ENCODE results near the gene EFNB1.

Gene EFNB1

DNA sequence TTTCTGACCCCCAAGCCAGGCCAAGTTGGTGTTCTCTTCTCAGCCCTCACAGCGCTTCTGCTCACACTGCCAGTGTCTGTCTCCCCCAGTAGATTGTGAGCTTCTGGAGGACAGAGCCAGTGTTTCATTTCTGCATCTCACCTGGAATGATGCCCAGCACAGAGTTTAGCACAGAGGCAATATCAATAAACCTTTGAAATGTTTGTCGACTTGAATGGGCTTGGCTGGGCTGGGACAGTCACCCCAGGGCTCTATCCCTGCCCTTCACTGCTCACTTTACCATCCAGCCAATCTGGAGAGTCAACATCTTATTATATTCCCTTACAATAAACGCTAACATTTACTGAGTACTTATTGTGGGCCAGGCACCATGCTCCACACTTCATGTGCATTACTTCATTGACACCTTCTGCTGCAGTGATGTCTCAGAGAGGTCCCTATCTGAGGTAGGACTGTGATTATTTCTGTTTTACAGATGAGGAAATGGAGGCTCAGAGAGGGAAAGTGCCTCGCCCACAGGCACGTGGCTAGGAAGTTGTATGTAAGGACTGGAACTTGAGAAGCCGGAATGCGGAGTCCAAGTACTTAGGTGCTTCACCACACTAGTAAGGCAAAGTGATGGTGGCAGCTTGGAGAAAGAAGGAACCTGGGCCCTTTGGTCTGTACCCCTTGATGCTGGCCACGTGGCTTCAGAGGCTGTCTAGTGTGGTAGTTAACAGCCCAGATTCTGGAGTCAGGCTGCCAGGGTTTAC, 19.5 kb downstream of the EFNB1 start:
- Histone ChIP-seq H3K4me1 (ENCODE audit: control insufficient read depth, low read depth, low read length) (peaks cover 2% of the 10 kb centered on the region), H3K79me1 (ENCODE audit: low read length) (no peaks in the 10 kb centered on the region), H3K23ac (ENCODE audit: low read length) (no peak overlapping the region), H4K5ac (ENCODE audit: low read length) (no peak overlapping the region), H3K56ac (ENCODE audit: low read length) (no peak overlapping the region), H3K27ac (ENCODE audit: low read depth, low read length) (no peak overlapping the region), H3K36me3 (ENCODE audit: control insufficient read depth, insufficient read depth, low read length) (no peaks in the 10 kb centered on the region), H2AK5ac (ENCODE audit: low read length) (no peak overlapping the region), H4K8ac (ENCODE audit: low read depth, low read length) (no peak overlapping the region), H3K9ac (ENCODE audit: low read length) (no peak overlapping the region), H2BK15ac (replicated peaks; ENCODE audit: low read depth) (no peak overlapping the region), H3K27me3 (ENCODE audit: insufficient read depth, low read length, poor library complexity) (no peaks in the 10 kb centered on the region), H2BK120ac (ENCODE audit: low read depth, low read length) (no peak overlapping the region), H3K4ac (ENCODE audit: low read depth, low read length) (no peak overlapping the region), H2BK5ac (ENCODE audit: low read length) (no peak overlapping the region), H3K4me3 (ENCODE audit: low read length) (no peak overlapping the region), H3K79me2 (ENCODE audit: control insufficient read depth, insufficient read depth, low read length) (no peaks in the 10 kb centered on the region), H3K4me2 (ENCODE audit: low read length) (no peak overlapping the region), H3K18ac (ENCODE audit: low read length) (no peak overlapping the region)
- DNase-seq: no peak
- no CpG with 5 or more reads among the region's 8 CpGs for WGBS (ENCODE audit: extremely low coverage, insufficient coverage, low lambda C conversion rate)

DNA sequence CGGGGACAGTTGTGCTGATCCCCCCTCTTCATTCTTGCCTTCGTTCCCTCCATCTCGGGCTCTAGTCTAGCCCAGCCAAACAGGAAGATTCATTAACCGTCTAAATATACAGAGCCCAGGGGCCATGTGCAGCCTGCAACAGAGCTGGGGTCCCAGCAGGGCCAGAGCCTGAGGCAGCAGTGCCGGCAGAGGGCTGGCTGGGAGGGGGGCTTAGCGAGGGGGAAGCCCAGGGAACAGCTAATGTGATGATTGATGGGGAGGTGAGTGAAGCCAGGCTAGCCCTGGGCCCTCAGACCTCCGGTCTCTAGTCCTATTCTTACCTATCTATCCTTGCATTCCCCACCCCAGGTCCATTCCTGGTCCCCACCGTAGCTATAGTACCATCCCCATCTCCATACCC, 22.3 kb downstream of the EFNB1 start:
- H3K4me2 ChIP-seq (ENCODE audit: low read length): no peak overlapping the region
- H3K18ac ChIP-seq (ENCODE audit: low read length): no peak overlapping the region
- no peaks in the 10 kb centered on the region for H3K79me1 ChIP-seq (ENCODE audit: low read length)
- no CpG with 5 or more reads among the region's 8 CpGs for WGBS (ENCODE audit: extremely low coverage, insufficient coverage, low lambda C conversion rate)
- H2AK5ac ChIP-seq (ENCODE audit: low read length): no peak overlapping the region
- H3K4me1 ChIP-seq (ENCODE audit: control insufficient read depth, low read depth, low read length): peaks cover 2% of the 10 kb centered on the region
- no peak overlapping the region for H3K4me3 ChIP-seq (ENCODE audit: low read length)
- H4K8ac ChIP-seq (ENCODE audit: low read depth, low read length): no peak overlapping the region
- no peak for DNase-seq
- H3K4ac ChIP-seq (ENCODE audit: low read depth, low read length): no peak overlapping the region
- H3K36me3 ChIP-seq (ENCODE audit: control insufficient read depth, insufficient read depth, low read length): no peaks in the 10 kb centered on the region
- no peaks in the 10 kb centered on the region for H3K27me3 ChIP-seq (ENCODE audit: insufficient read depth, low read length, poor library complexity)
- H2BK15ac ChIP-seq (replicated peaks; ENCODE audit: low read depth): no peak overlapping the region
- H3K27ac ChIP-seq (ENCODE audit: low read depth, low read length): no peak overlapping the region
- H2BK120ac ChIP-seq (ENCODE audit: low read depth, low read length): no peak overlapping the region
- H3K79me2 ChIP-seq (ENCODE audit: control insufficient read depth, insufficient read depth, low read length): no peaks in the 10 kb centered on the region
- H3K23ac ChIP-seq (ENCODE audit: low read length): no peak overlapping the region
- no peak overlapping the region for H3K9ac ChIP-seq (ENCODE audit: low read length)
- no peak overlapping the region for H4K5ac ChIP-seq (ENCODE audit: low read length)
- H3K56ac ChIP-seq (ENCODE audit: low read length): no peak overlapping the region
- H2BK5ac ChIP-seq (ENCODE audit: low read length): no peak overlapping the region

DNA sequence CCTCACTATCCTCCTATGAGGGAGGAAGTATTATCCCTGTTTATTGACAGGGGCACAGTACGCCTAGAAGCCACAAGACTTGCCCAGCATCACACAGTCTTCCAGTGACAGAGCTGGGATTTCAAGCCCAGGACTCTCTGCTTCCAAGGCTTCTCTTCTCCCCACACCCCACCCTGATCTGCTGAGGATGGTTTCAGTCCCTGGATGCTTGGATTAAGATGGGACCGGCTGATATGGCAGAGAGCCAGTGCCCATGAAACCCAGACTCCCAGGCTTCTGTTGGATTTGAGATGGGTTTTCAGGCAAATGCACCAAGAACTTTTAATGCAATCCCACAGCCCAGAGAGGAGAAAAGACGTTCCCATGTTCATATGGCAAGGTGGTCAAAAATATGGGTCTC, 23.2 kb downstream of the EFNB1 start:
- Histone ChIP-seq H3K4me2 (ENCODE audit: low read length) (no peak overlapping the region), H3K9ac (ENCODE audit: low read length) (no peak overlapping the region), H2AK5ac (ENCODE audit: low read length) (no peak overlapping the region), H3K36me3 (ENCODE audit: control insufficient read depth, insufficient read depth, low read length) (no peaks in the 10 kb centered on the region), H2BK120ac (ENCODE audit: low read depth, low read length) (no peak overlapping the region), H3K27ac (ENCODE audit: low read depth, low read length) (no peak overlapping the region), H3K4me3 (ENCODE audit: low read length) (no peak overlapping the region), H3K23ac (ENCODE audit: low read length) (no peak overlapping the region), H4K5ac (ENCODE audit: low read length) (no peak overlapping the region), H4K8ac (ENCODE audit: low read depth, low read length) (no peak overlapping the region), H3K79me1 (ENCODE audit: low read length) (no peaks in the 10 kb centered on the region), H2BK5ac (ENCODE audit: low read length) (no peak overlapping the region), H3K4me1 (ENCODE audit: control insufficient read depth, low read depth, low read length) (no peaks in the 10 kb centered on the region), H3K27me3 (ENCODE audit: insufficient read depth, low read length, poor library complexity) (no peaks in the 10 kb centered on the region), H2BK15ac (replicated peaks; ENCODE audit: low read depth) (no peak overlapping the region), H3K4ac (ENCODE audit: low read depth, low read length) (no peak overlapping the region), H3K56ac (ENCODE audit: low read length) (no peak overlapping the region), H3K18ac (ENCODE audit: low read length) (no peak overlapping the region), H3K79me2 (ENCODE audit: control insufficient read depth, insufficient read depth, low read length) (no peaks in the 10 kb centered on the region)
- no CpG with 5 or more reads among the region's 3 CpGs for WGBS (ENCODE audit: extremely low coverage, insufficient coverage, low lambda C conversion rate)
- DNase-seq: no peak

DNA sequence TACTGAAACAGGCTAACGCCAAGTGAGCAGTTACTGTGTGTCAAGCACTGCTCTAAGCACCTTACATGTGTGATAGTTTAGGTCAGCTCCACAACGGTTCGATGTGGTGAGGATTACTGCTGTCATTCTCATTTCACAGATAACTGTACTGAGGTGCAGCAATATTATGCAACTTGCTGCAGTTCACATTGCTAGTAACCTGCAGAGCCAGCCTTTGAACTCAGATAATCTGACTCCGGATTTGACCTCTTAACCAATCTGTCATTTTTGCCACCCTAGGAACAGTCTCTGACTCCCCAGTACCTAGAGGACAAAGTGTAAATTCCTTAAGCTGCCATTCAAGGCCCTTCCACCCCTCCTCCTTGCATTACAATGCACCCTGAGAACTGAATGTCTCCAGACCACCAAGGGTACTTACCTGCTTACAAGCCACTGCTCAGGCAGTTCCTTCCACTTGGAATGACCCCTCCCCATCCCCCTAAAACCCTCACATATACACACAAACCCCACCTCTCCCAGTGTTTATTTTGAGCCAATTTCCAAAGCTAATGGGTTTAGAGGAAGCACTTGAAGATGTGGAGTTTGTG, 24.9 kb downstream of the EFNB1 start:
- Histone ChIP-seq H2BK15ac (replicated peaks; ENCODE audit: low read depth) (no peak overlapping the region), H3K36me3 (ENCODE audit: control insufficient read depth, insufficient read depth, low read length) (no peaks in the 10 kb centered on the region), H3K79me2 (ENCODE audit: control insufficient read depth, insufficient read depth, low read length) (no peaks in the 10 kb centered on the region), H3K23ac (ENCODE audit: low read length) (no peak overlapping the region), H2AK5ac (ENCODE audit: low read length) (no peak overlapping the region), H3K18ac (ENCODE audit: low read length) (no peak overlapping the region), H3K27ac (ENCODE audit: low read depth, low read length) (no peak overlapping the region), H3K9ac (ENCODE audit: low read length) (no peak overlapping the region), H3K4me1 (ENCODE audit: control insufficient read depth, low read depth, low read length) (no peaks in the 10 kb centered on the region), H3K4ac (ENCODE audit: low read depth, low read length) (no peak overlapping the region), H3K56ac (ENCODE audit: low read length) (no peak overlapping the region), H2BK5ac (ENCODE audit: low read length) (no peak overlapping the region), H3K27me3 (ENCODE audit: insufficient read depth, low read length, poor library complexity) (no peaks in the 10 kb centered on the region), H3K4me2 (ENCODE audit: low read length) (no peak overlapping the region), H2BK120ac (ENCODE audit: low read depth, low read length) (no peak overlapping the region), H4K8ac (ENCODE audit: low read depth, low read length) (no peak overlapping the region), H4K5ac (ENCODE audit: low read length) (no peak overlapping the region), H3K79me1 (ENCODE audit: low read length) (no peaks in the 10 kb centered on the region), H3K4me3 (ENCODE audit: low read length) (no peak overlapping the region)
- DNase-seq: no peak
- WGBS (ENCODE audit: extremely low coverage, insufficient coverage, low lambda C conversion rate): no CpG with 5 or more reads among the region's 4 CpGs

DNA sequence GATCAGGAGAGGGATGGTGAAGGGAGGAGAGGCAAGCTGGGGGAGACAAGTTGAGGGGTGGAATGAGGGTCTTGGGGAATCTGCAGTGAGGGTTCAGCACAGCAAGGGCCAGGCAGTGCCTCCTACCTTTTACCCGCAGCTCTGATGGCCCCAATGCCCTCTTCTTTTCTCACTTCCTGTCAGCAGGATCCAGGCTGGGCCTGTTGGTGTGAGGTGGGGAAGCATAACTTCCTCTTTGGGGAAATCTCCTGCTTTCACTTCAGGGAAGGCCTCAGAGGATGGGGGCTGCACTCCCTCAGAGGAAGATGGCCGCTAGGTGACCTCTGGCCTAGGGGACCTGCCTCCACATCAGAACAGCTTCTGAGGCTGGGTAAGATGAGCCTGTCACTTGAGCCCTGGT, 36.5 kb downstream of the EFNB1 start:
- no peak overlapping the region for H2AK5ac ChIP-seq (ENCODE audit: low read length)
- H2BK5ac ChIP-seq (ENCODE audit: low read length): no peak overlapping the region
- H3K9ac ChIP-seq (ENCODE audit: low read length): no peak overlapping the region
- H4K5ac ChIP-seq (ENCODE audit: low read length): no peak overlapping the region
- H4K8ac ChIP-seq (ENCODE audit: low read depth, low read length): no peak overlapping the region
- no CpG with 5 or more reads among the region's 2 CpGs for WGBS (ENCODE audit: extremely low coverage, insufficient coverage, low lambda C conversion rate)
- H3K79me2 ChIP-seq (ENCODE audit: control insufficient read depth, insufficient read depth, low read length): no peaks in the 10 kb centered on the region
- H2BK15ac ChIP-seq (replicated peaks; ENCODE audit: low read depth): no peak overlapping the region
- H3K56ac ChIP-seq (ENCODE audit: low read length): no peak overlapping the region
- H3K27me3 ChIP-seq (ENCODE audit: insufficient read depth, low read length, poor library complexity): no peaks in the 10 kb centered on the region
- no peak overlapping the region for H3K4me2 ChIP-seq (ENCODE audit: low read length)
- H3K4me1 ChIP-seq (ENCODE audit: control insufficient read depth, low read depth, low read length): peaks cover 3% of the 10 kb centered on the region
- no peaks in the 10 kb centered on the region for H3K79me1 ChIP-seq (ENCODE audit: low read length)
- no peak overlapping the region for H2BK120ac ChIP-seq (ENCODE audit: low read depth, low read length)
- H3K18ac ChIP-seq (ENCODE audit: low read length): no peak overlapping the region
- H3K4me3 ChIP-seq (ENCODE audit: low read length): no peak overlapping the region
- no peak overlapping the region for H3K27ac ChIP-seq (ENCODE audit: low read depth, low read length)
- H3K23ac ChIP-seq (ENCODE audit: low read length): no peak overlapping the region
- DNase-seq: no peak
- H3K36me3 ChIP-seq (ENCODE audit: control insufficient read depth, insufficient read depth, low read length): no peaks in the 10 kb centered on the region
- no peak overlapping the region for H3K4ac ChIP-seq (ENCODE audit: low read depth, low read length)

DNA sequence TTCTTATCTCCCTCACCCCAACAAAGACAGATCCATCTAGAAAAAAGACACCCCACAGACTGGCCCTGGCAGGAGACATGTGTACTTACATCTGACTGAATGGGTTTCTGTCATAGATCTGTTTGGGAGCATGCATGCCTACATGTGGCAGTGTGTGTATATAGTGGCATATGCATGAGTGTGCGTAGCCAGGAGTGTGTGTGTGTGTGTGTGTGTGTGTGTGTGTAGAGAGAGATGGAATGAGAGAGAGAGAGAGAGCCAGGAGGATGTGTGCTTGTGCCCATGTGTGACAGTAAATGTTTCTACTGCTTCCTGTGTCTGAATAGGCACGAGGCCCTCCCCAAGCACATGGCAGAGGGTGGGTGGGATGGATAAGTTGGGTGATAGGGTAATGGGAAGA, 37.1 kb downstream of the EFNB1 start:
- H4K8ac ChIP-seq (ENCODE audit: low read depth, low read length): no peak overlapping the region

More for the DNA sequence above, 37.1 kb downstream of the EFNB1 start:
- no peaks in the 10 kb centered on the region for H3K79me2 ChIP-seq (ENCODE audit: control insufficient read depth, insufficient read depth, low read length)
- no peak overlapping the region for H3K27ac ChIP-seq (ENCODE audit: low read depth, low read length)
- H4K5ac ChIP-seq (ENCODE audit: low read length): no peak overlapping the region
- H3K4me1 ChIP-seq (ENCODE audit: control insufficient read depth, low read depth, low read length): peaks cover 3% of the 10 kb centered on the region
- no peak overlapping the region for H3K9ac ChIP-seq (ENCODE audit: low read length)
- no peak overlapping the region for H3K4ac ChIP-seq (ENCODE audit: low read depth, low read length)
- no peaks in the 10 kb centered on the region for H3K36me3 ChIP-seq (ENCODE audit: control insufficient read depth, insufficient read depth, low read length)
- H3K4me2 ChIP-seq (ENCODE audit: low read length): no peak overlapping the region
- H2BK5ac ChIP-seq (ENCODE audit: low read length): no peak overlapping the region
- no peaks in the 10 kb centered on the region for H3K79me1 ChIP-seq (ENCODE audit: low read length)
- H2BK120ac ChIP-seq (ENCODE audit: low read depth, low read length): no peak overlapping the region
- no peak overlapping the region for H2BK15ac ChIP-seq (replicated peaks; ENCODE audit: low read depth)
- H2AK5ac ChIP-seq (ENCODE audit: low read length): no peak overlapping the region
- no peak overlapping the region for H3K18ac ChIP-seq (ENCODE audit: low read length)
- WGBS (ENCODE audit: extremely low coverage, insufficient coverage, low lambda C conversion rate): no CpG with 5 or more reads among the region's 2 CpGs
- no peak overlapping the region for H3K23ac ChIP-seq (ENCODE audit: low read length)
- no peak overlapping the region for H3K4me3 ChIP-seq (ENCODE audit: low read length)
- H3K27me3 ChIP-seq (ENCODE audit: insufficient read depth, low read length, poor library complexity): no peaks in the 10 kb centered on the region
- no peak overlapping the region for H3K56ac ChIP-seq (ENCODE audit: low read length)
- no peak for DNase-seq
